H7 (cell line): ENCODE measurements around the gene HES7. TPM values are rescaled to one million over a fixed set of nuclear protein-coding genes. Genes with fewer than 3 reads are reported as not detected.
A peak's percentile ranks its signal among the peaks of the same experiment; 100 is the strongest.
"Not testable (repeated sequence)": the region's sequence is repeated elsewhere in the genome, so short reads cannot be mapped to it uniquely, and the experiment has no call there.

ENCODE experiments used
- DNase-seq: peaks from one replicate; pipeline ENCODE4 v3.0.0; 2012
- H3K27me3 ChIP-seq: 2 replicates; pipeline ENCODE4 v1.6.0; 2011; ENCODE audit warnings: mild to moderate bottlenecking, low read length; ENCODE audit not compliant: control insufficient read depth, insufficient read depth
- H3K36me3 ChIP-seq: replicated peaks from 2 replicates; pipeline ENCODE4 v1.5.1; 2011; ENCODE audit warnings: low read length; ENCODE audit not compliant: control insufficient read depth, insufficient read depth
- H3K4me3 ChIP-seq: 2 replicates; pipeline ENCODE4 v1.5.1; 2011; ENCODE audit warnings: low read depth, mild to moderate bottlenecking, control low read depth, low read length, moderate library complexity; ENCODE audit not compliant: insufficient read depth
- total RNA-seq: library from RNA; depleted of rRNA; stranded (reverse); fragments of >200 nt; shearing (Covaris generic); gene quantifications from 2 replicates; pipeline ENCODE4 v1.2.3, GENCODE V29; 2014

The HES7 gene
- total RNA-seq, 1 experiment from 2014 or later: 1.3 TPM

DNA sequence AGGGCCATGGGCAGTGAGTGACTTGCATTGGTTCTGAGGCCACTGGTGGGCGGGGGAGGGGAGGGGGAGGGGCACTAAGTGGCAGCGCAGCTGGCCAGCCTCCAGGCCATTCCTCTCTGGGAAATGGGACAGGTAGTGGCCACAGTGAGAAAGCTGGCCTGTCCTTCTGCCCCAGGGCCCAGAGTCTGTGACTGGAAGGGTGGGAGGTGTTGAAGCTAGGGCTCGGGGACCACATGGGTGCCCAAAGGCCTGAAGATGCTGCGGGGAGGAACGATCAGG, 36.0 kb downstream of the HES7 start:
- no peak for DNase-seq
- Histone ChIP-seq H3K27me3 (peaks cover 4% of the 10 kb centered on the region), H3K4me3 (no peak overlapping the region), H3K36me3 (no peaks in the 10 kb centered on the region)

DNA sequence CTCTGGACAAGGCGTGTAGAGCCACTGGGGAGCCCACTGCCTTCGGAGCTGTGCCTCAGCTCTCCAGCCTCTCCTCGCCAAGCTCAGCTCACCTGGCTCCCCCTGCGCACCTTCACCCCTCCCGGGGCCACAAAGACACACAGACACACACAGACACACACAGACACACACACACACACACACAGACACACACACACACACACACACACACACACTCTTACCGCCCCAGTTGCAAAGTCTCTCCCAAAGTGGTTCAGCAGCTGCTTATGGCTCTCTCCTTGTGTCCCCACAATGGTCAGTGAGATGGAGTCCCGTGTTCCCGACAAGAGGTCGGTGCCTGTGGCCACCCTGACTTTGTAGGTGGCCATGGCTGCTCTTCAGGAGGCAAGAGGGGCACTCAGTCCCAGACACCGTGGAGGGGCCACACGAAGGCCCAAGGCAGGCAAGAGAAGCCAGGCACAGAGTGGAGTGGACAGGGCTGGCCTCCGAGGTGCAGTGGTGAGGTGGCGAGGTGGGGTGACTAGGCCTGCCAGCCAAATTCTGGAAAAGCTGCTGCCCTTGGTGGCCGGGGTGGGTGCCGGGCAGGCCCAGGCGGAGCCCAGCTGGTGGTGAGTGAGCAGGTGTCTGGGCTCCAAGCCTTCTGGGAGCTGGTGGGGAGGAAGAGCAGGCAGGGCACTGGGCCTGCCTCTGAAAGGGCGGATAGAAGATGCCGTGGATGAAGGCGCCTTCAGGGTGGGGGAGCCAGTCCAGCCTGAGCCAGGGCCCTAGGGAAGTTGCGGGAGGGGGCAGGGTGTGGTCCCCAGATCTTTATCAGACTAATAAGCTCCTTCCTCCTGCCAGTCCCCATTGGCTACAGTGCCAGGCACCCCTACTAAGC, 36.6 kb downstream of the HES7 start, which contains the start of gene ALOX12B:
ALOX12B (minus strand) TSS at position 642 of the 877 bp plus-strand sequence; CDS start at position 368, 274 bp downstream.
- peak; percentile 71 for DNase-seq
- Histone ChIP-seq H3K27me3 (peaks cover 5% of the 10 kb centered on the region), H3K4me3 (no peak within 1 kb of the TSS), H3K36me3 (no peaks in the 10 kb centered on the region)

DNA sequence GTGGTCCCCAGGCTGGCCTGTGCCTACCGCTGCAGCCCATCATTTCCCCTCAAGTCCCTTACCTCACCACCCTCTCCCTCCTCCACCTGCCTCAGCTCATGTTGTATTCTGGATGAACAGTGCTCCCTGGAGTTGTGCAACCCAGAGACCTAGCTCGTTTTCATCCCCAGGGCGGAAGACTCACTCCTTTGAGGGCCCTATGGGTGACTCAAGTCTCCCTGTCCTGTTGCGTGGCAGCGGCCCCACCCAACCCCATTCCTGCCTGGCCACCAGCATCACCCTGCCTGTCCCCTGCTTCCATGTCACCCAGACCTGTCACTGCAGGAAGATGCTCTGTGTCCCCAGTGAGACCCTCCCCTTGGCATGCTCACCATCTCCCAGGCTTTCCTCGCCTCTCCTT, 39.7 kb downstream of the HES7 start:
- H3K27me3 ChIP-seq: peaks cover 31% of the 10 kb centered on the region
- no peak for DNase-seq
- no peaks in the 10 kb centered on the region for H3K36me3 ChIP-seq
- H3K4me3 ChIP-seq: no peak overlapping the region

DNA sequence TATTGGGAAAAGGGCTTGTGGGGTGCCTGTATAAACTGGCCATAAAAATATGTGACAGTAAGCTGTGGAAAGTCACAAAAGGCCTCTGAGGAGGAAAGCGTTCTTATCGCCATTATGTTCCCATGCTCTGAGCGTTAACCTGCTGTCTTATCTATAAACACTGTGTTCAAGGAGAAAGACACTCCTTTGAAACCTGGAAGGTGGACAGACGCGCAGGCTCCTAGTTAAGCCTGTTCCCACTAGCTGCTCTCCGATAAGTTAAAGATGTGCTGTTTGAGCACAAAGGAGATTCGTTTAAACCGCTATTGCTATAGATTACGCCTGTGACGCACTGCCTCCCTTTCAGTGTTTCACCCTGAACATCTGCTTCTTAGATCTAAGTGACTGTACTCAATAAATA, 41.6 kb downstream of the HES7 start:
- no peak for DNase-seq
- Histone ChIP-seq H3K27me3 (peaks cover 42% of the 10 kb centered on the region), H3K4me3 (no peak overlapping the region), H3K36me3 (no peaks in the 10 kb centered on the region)

DNA sequence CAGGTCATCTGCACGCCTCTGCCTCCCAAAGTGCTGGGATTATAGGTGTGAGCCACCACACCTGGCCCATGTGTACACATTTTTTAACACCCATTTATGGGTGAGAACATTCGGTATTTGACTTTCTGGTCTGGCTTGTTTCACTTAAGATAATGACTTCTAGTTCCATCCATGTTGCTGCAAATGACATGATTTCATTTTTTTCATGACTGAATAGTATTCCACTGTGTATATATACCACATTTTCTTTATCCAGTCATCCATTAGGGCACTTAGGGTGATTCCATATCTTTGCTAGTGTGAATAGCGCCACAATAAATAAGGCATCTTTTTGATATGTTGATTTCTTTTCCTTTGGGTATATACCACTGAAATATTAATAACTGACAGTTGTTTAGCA, 42.0 kb downstream of the HES7 start:
- H3K27me3 ChIP-seq: peaks cover 45% of the 10 kb centered on the region

DNA sequence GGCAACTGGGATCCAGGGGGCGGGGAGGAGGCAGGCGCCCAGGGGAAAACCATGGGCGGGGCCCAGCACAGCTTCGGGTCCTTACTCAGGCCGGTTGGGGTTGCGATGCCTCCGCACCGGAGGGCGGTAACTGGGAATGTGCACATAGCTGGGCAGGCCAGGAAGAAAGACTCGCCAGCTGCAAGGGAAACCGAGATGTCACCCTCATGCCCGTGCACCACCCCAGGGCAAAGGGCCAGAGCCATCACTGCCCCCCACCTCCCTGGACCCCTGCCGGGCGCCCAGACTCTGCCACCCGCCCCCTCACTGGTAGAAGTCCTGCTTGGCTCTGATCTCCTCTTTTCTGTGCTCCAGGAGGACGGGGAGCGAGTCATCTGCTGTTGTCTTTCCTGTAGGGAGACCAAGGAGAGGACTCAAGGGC, 43.1 kb downstream of the HES7 start:
- Histone ChIP-seq H3K36me3 (no peaks in the 10 kb centered on the region), H3K27me3 (peaks cover 56% of the 10 kb centered on the region), H3K4me3 (no peak overlapping the region)
- DNase-seq: peak; percentile 75

More for the DNA sequence above, 42.0 kb downstream of the HES7 start:
- DNase-seq: no peak
- H3K36me3 ChIP-seq: no peaks in the 10 kb centered on the region
- H3K4me3 ChIP-seq: no peak overlapping the region

DNA sequence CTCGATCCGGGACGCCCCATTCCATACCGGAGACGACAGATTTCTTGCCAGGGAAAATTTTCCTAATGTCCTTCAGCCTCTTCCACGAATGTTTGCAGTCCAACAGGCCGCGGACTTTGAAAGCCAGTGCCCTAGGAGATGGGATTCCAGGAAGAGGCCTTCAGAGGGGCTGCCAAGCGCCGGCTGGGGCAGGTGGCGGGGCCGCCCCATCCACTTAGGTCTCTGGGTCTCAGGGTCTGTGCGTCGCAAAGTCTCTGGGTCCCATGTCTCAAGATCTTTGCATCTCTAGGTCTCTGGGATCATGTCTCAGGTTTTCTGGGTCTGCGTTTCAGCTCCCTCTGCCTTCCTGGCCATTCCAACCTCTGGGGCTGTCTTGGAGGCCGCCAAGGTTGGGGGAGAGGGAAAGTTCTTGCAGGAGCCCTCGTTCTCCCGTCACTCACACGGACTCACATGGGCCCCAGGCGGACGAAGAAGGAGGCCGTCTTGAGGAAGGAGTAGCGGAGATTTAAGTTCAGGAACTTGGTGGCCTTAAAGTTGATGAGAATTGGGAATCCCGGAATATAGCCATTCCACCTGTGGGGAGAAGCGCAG, 43.6 kb downstream of the HES7 start:
- Histone ChIP-seq H3K4me3 (peak overlapping the region; percentile 70), H3K27me3 (peaks cover 61% of the 10 kb centered on the region), H3K36me3 (no peaks in the 10 kb centered on the region)
- DNase-seq: no peak

DNA sequence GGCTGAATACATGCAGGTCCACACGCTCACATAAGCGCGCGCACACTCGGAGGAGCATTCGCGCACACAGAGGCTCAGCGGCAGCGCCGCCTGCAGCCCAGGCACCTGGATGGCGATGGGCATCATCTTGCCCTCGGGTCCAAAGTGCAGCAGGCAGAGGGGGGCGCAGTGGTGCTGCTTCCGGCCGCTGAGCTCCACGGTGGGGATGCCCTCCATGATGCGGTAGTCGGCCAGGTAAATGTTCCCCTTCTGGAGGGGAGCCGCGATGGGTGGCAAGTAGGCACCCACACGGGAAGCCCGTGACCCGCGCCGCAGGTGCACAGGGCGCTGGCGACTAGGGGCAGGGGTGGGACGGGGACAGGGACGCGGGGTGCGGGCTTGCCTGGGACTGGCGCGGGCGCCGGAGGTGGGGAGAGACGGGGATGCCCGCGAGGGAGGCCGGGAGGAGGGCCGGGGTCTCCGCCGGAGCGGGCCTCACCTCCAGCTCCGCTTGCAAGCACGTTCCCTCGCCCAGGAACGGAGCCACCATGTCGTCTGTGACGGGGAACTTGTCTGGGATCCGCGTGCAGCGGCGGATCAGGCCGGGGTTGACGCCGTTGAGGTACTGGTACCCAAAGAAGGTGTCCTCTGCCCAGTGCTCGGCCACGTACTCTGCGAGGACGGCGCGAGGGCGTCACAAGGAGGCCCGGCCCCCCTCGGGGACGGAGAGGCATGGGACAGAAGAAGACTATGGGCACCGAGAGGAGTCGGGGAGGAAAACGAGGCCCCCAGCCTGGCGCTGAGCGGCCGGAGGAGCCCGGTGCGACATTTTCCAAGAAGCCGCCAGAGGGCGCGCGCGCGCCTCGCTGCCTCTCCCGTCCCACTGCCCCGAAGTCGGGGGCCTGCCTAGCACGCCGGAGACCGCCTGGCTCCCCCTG, 44.4 kb downstream of the HES7 start:
- DNase-seq: peak; percentile 98
- no peaks in the 10 kb centered on the region for H3K36me3 ChIP-seq
- peak overlapping the region; percentile 70 for H3K4me3 ChIP-seq
- peaks cover 67% of the 10 kb centered on the region for H3K27me3 ChIP-seq

DNA sequence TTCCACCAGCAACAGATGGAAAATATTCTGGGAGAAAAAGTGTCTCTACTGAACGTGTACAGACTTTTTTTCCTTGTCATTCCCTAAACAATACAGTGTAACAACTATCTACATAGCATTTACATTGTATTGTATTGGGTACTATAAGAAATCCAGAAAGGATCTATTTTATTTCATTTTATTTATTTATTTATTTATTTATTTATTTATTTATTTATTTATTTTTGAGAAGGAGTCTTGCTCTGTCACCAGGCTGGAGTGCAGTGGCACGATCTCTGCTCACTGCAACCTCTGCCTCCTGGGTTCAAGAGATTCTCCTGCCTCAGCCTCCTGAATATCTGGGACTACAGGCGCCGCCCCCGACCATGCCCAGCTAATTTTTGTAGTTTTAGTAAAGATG, 46.0 kb downstream of the HES7 start:
- not testable (repeated sequence) for H3K4me3 ChIP-seq, DNase-seq, H3K36me3 ChIP-seq
- peaks cover 80% of the 10 kb centered on the region for H3K27me3 ChIP-seq

DNA sequence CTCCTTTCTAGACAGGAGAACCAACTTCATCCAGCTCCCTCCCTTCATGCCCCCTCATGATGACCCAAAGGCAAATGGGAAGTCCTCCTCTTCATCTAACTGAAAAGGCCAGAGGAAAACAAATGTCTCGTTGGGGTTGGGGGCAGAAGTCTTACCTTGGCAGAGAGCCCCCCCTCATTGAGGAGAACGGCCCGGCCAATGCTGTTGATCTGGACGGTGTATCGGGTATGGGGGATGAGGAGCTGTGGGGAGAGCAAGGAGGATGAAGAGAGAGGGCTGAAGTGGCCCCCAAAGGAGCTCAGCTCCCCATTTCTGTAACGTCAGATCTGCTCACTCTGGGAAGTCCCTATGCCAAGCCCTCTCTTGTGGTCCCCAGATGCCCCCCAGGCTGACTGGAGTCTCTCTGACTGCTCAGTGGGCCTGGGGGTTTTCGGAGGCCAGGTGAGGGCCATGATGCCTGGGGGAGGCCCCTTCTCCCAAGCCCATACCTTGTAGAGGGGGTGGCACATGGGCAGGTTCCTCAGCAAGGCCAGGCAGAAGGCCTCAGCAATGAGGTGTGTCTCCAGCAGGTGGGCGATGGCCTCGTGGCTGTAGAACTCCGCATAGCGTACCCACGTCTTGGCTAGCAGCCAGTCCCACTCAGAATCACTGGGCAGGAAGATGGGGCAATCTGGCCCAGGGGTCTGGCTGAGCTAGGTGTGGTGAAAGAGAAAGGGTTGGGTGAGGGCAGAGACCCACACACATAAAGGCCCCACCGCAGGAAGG, 47.2 kb downstream of the HES7 start:
- DNase-seq: no peak
- Histone ChIP-seq H3K27me3 (peaks cover 89% of the 10 kb centered on the region), H3K36me3 (no peaks in the 10 kb centered on the region), H3K4me3 (no peak overlapping the region)

DNA sequence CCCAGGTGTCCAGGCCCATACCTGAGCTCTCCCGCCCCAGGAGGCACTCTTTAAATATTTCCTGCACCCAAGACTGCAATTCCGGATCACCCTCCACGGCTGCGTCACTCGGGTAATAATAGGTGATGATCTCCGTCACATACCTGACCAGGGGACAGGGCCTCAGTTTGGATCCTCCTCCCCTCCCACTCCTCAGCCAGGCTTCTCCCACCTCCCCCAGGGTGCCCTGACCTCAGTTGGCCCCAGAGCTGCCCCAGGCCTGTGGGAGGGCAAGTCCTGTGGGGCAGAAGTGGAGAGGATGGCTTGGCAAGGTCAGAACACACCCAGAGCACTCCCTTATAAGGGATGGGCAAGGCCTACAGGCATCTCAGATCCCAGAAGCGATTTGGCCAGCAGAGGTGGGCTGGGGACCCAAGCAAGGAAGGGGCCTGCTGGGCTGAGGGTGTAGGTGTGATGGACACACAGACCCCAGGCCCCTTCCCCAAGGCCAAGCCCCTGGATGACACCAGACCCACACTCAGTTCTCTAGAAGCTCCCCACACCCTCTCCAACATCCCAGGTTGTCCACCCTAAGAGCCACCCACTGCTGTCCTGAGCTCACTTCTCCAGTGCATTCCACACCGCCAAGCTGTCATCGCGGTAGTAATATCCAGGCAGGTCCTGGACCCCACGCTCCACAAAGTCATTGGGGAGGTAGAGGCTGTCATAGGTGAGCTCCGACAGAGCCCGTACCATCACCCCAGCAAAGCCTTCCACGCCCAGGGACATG, 48.1 kb downstream of the HES7 start:
- peaks cover 90% of the 10 kb centered on the region for H3K27me3 ChIP-seq
- H3K36me3 ChIP-seq: no peaks in the 10 kb centered on the region
- DNase-seq: no peak
- H3K4me3 ChIP-seq: no peak overlapping the region

DNA sequence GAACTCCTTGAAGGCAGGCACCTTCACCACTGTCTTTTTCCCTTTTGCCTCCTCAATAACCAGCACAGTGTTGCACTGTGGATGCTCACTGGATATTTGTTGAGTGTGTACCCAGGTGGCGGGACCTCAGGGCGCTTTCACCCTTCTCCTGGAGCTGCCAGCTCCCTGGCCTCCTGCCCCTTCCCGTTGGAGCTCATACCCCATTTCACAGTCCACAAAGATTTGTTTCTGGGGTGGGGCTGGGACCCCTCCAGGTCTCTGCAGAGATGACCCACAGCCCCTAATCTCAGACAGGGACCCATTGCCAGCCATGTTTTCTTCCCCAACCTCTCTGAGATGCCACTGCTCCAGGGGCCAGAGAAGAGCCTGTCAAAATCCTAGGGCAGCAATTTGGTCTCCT, 48.8 kb downstream of the HES7 start:
- DNase-seq: no peak
- Histone ChIP-seq H3K4me3 (no peak overlapping the region), H3K36me3 (no peaks in the 10 kb centered on the region), H3K27me3 (peaks cover 87% of the 10 kb centered on the region)

DNA sequence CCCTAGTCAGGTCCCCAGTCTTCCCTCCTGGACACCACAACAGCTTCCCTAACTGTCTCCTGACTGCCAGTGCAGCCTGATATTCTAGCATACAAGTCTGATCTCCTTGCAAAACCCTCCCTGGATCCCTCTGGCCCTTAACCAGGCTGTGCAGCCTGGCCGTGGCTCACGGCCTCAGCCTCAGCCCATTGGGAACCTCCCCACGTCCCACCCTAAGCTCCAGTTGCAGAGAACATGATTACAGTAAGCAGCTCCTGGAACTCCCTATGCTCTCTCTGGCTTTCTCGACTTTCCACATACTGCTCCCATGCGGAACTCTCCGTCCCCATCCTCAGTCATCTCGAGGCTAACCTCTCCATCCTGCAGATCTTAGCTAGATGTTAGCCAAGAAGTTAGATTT, 49.4 kb downstream of the HES7 start:
- DNase-seq: no peak
- H3K4me3 ChIP-seq: no peak overlapping the region
- H3K27me3 ChIP-seq: peaks cover 82% of the 10 kb centered on the region
- no peaks in the 10 kb centered on the region for H3K36me3 ChIP-seq
